Activated T-helper 1 cell treated with anti-CD3 and anti-CD28 coated beads, Interleukin-2, amount 50 U/mL, for 16 hours (primary cell): ENCODE data around the gene TM9SF1.
A peak's percentile ranks its signal among the peaks of the same experiment; 100 is the strongest.

Experiments
- DNase-seq, 2 donors: peaks; one replicate each; pipeline ENCODE4 v3.0.0-alpha.2; 2020; ENCODE audit warnings: low read depth in 1 of 2, low spot score in 1 of 2

The TM9SF1 gene

DNA sequence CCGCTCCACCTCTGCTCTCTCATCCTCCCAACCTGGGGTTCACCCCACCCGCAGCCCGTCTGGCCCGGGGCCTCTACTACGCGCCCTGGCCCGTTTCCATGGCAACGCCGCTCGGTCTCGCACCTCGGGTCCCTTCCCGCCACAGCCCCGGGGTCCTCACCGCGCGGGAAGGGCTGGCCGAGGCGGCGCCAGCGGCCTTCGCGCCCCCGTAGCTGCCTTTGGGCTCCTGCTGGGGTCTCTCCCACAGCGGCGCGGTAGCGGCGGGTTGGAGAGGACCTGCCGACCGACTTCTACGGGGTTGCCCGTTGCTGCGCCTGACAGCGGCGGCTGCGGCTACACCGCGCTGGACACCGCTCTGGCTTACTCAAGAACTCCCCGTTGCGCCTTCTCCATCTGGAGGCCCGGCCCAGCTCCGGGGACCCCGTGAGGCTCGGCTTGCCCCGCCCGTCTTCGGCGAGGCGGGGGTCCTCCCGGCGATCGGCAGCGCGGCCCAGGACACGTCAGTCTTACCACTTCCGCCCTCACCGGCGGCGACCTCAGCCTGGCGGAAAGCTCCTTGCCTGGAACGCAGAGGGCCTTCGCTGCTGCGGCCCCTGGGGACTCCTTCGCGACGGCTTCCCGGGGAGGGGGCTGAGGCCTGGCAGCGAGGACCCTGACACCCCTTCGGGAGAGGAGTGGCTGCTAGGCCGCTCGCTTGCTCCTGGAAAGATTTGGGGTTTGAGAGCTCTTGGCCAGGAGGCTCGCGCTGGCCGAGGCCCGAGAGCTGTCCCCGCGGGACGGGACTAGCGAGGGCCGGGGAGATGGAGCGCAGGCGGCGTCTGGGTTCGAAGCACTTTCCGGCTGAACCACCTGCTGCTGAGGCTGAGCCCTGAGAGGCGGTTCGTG lies at the start of gene TM9SF1:
Gene TM9SF1, minus strand, starts transcription at position 256 of the 885 bp plus-strand sequence. CDS start 422 bp downstream, outside the sequence.
- DNase-seq: peak; percentile 73 to 78

DNA sequence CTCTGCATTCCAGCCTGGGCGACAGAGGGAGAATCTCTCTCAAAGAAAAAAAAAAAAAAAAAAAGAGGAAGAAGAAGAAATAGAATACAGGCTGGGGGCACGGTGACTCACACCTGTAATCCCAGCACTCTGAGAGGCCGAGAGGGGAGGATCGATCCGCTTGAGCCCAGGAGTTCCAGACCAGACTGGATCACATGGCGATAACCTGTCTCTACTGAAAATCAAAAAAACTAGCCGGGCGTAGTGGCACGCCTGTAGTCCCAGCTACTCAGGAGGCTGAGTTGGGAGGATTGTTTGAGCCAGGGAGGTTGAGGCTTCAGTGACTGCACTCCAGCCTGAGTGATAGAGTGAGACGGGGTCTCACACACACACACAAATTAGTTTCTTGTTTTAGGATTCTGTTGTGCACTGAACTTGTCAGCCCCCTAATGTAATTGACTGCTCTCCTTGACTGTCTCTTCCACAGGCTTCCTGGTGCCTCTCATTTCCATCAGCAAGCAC lies 48.1 kb upstream of the TM9SF1 start:
- DNase-seq: no peak

DNA sequence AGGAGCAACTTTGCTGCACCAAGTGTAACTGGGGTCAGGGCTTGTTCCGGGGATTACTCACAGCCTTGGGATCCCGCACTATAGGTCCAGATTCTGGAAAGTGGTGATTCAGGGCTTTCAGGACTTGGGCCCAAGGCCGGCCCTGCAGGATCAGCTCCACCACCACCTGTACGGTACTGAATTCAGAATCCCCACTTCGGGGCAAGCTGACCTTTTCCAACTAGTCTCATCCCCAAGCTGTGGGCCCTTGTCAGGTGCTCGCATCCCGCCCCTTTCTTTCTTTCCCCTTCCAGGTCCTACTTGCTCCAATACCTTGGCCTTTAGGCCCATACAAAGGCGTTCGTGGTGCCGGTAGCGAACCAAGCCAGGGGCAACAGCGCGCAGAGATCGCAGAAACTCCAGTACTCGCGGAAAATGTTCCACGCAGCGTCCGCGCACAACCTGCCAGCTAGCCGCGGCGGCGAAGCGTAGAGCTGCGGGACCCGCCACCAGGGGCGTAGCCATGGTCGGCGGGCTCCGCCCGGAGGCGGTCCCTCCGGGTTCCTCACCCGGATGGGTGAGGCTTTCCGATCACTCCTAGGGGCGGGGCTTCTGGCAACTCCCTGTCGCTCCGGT lies 46.7 kb upstream of the TM9SF1 start:
- DNase-seq: peak; percentile 84 to 87

DNA sequence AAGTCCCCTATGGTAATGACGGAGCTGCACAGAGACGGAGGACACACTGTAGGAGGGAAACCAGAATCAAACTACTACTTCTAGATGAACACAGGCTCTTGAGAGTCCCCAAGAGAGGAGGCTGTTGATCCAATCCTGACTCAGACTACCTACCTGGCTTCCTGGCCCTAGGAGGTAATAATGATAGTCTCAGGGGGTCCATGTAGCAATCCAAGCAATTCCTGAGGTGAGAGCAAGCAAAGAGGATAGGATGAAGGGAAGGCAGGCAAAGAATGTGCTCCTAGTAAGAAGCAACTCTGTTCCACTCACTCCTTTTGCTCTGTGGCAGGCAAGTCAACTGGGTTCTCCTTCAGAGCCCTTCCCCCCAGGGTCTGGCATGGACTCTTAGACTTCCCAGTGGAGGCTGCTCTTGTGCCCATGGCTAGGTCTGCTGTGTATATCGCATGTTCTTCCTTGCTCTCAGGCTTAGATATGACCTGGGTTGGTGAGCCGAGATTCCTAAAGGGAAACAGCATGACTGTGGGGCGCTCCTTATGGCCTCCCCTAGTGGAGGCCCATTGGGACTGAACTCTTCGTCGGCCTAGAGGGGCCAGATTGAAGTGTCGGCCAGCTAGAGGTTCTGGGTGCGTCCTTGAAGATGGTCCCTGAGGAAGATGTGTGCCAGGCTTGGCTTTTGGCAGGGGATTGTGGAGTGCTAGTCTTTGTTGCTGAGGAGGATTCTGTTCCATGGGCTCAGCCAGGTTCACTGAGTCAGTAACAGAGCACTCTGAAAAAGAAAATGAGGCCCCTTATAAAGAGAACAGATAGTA lies 45.1 kb upstream of the TM9SF1 start:
- DNase-seq: no peak

- DNase-seq: no peak
These were observed 43.3 kb upstream of the TM9SF1 start for GRCh38 chr14:24238527-24239037.

GRCh38 chr14:24238123-24238522 lies 42.9 kb upstream of the TM9SF1 start:
- DNase-seq: no peak

GRCh38 chr14:24237463-24237955 lies 42.3 kb upstream of the TM9SF1 start:
- DNase-seq: no peak

DNA sequence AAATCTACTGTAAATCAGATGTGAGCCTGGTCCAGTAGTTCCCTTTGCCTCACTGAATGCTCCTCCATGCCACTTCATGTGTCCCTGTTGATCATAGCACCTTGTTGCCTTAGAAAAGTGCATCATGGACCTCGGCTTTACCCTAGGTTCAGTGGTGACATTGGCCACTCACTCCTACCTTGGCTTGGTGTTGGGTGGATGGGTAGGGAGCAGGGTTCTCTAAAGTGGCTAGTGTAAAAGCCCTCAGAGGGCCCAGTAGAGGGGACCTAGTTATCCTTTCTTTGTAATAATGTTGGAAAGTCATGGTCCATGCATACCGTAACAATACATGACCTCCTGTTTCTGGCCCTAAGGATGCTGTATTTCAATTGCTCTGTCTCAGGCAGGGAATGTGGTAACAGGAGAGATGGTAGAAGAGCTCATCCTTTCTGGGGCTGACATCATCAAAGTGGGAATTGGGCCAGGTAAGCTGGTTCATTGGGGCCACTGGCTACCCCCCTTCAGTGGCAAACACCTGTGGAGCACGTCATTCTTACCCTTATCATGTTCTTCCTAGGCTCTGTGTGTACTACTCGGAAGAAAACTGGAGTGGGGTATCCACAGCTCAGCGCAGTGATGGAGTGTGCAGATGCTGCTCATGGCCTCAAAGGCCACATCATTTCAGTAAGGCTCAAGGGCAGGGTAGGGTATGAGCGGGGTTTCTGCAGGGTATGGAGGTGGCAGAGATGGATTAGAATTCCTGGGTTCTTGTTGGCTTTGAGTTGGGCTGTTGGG lies 41.6 kb upstream of the TM9SF1 start:
- no peak for DNase-seq

DNA sequence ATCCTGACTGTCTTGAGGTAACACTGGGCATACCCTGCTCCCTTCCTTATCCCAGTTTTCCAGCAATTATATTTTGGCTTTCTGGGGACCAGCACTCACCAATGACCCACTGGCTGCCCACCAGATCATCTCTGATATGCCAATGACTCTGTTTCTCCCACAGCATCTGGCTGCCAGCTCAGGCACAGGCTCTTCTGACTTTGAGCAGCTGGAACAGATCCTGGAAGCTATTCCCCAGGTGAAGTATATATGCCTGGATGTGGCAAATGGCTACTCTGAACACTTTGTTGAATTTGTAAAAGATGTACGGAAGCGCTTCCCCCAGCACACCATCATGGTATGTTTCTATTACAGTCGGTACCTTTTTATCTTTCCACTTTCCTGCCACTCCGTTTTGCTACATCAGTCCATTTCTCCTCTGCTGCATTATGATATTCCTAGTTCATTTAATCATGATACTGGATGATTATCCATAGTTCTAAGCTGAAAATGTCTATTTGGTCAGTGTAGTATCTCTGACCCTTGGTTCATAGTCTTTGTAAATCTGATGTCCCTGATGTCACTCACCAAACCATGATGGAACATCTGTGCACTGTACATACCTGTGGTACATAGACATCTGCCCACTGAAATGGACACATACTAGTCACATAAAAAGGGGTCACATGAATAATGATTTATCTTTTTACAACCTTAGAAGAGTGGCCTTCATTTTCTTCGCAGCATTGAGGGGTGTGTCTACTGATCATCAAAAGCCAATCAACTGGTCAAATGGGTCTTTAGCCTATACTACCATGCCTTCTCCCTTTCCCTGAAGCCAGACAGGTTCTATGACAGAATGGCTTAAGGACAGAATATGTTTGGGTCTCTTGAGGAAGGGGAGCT lies 40.8 kb upstream of the TM9SF1 start:
- DNase-seq: no peak

- DNase-seq: no peak
These were observed 39.1 kb upstream of the TM9SF1 start for GRCh38 chr14:24234095-24235005.

DNA sequence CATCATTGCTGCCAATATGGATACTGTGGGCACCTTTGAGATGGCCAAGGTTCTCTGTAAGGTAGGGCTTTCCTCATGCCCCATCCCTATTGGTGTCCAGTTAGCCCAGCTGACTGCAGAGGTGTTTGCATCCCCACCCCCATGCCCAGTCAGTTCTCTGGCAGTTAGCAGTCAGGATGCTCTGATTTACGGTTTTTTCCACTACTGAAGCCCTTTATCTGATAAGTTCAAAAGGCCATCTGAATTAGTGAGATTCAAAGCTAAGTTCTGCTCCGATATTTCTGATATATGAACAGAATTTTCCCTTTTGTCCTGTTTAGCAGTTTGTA lies 38.3 kb upstream of the TM9SF1 start:
- no peak for DNase-seq

DNA sequence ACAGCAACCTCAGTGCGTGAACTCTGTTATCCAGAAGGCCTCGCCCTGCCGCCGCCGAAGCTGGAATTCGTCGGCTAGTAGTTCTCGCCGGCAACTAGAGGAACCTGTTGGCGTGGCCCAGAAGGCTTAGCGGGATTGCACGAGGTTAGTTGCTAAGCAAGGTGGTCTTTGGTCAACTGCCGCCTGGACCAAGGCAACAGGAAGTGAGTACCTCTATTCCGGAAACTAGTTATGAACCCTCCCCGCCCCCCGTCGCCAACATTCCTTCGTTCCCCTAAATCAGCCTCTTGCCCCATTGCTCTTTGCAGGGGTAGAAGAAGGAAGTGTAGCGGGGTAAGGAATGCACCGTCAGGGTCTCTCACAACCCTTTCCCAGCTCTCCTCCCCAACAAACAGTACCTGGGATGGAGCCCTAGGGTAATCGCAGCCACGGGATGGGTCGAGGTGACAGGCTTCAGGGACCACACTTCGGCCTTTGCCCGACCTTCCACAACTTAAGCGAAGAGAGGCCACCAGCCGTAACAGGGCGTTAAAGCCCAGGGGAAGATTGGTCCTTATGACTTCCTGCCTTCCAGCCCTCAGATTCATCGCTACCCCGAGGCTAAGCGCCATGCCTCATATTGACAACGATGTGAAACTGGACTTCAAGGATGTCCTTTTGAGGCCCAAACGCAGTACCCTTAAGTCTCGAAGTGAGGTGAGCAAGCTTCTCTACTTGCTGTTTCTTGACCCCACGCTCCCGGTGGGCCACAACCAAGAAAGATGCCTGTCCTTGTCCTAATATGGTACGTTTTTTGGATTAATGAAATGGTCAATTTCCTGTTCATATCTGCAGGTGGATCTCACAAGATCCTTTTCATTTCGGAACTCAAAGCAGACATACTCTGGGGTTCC lies 37.6 kb upstream of the TM9SF1 start, which contains the start of gene GMPR2:
Gene GMPR2, plus strand, starts transcription at position 285 of the 893 bp plus-strand sequence. Its CDS starts 325 bp downstream, at position 610.
- DNase-seq: no peak

GRCh38 chr14:24232121-24232644 lies 36.9 kb upstream of the TM9SF1 start, which contains the start of gene NEDD8:
Gene NEDD8, minus strand, starts transcription at chr14:24232367. Its CDS starts 100 bp downstream, at chr14:24232267.
- peak; percentile 67 to 80 for DNase-seq

GRCh38 chr14:24231263-24232120 lies 36.3 kb upstream of the TM9SF1 start:
- DNase-seq: no peak

DNA sequence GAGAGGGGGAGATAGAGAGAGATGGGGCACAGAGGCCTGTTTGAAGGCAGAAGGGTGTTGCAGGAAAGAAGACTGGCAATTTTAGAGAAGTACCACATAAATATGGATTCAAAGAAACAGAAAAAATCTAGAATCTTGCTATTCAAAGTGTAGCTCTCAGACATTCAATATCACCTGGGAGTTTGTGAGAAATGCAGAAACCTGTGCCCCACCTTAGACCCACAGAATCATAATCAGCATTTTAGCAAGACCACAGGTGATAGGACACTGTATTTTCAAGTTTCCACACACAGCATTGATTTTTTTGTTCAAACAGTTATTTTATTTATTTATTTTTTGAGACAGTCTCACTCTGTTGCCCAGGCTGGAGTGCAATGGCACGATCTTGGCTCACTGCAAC lies 33.7 kb upstream of the TM9SF1 start:
- DNase-seq: no peak

DNA sequence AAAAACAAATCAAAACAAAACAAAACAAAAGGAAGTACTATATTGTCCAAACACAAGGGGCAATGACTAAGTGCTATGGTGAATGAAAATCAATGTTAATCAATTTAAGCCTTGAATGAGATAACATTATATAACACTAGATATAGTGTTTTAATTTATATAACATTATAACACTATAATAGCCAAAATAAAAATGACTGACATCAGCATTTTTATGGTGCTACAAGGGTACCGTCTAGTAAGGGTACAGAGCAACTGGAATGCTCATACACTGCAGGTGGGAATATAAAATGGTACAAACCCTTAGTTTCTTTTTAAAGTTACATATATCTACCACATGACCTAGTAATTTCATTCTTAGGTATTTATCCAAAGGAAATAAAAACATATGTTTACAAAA lies 31.2 kb upstream of the TM9SF1 start:
- no peak for DNase-seq
